HG03196 (cell line): ENCODE data around the gene RAB7A.
"Not testable (repeated sequence)": the region's sequence is repeated elsewhere in the genome, so short reads cannot be mapped to it uniquely, and the experiment has no call there.

Experiments
- ATAC-seq: cut with Tn5 transposase; IDR thresholded peaks from one replicate; pipeline ENCODE4 v1.9.1; 2021; ENCODE audit not compliant: unreplicated experiment

The RAB7A gene

GRCh38 chr3:128815318-128816064 is 89.5 kb downstream of the RAB7A start:
- ATAC-seq: no peak

- ATAC-seq: no peak
Observed at GRCh38 chr3:128818186-128818787, 92.3 kb downstream of the RAB7A start.

- no peak for ATAC-seq
Observed at GRCh38 chr3:128820252-128820839, 94.4 kb downstream of the RAB7A start.

DNA sequence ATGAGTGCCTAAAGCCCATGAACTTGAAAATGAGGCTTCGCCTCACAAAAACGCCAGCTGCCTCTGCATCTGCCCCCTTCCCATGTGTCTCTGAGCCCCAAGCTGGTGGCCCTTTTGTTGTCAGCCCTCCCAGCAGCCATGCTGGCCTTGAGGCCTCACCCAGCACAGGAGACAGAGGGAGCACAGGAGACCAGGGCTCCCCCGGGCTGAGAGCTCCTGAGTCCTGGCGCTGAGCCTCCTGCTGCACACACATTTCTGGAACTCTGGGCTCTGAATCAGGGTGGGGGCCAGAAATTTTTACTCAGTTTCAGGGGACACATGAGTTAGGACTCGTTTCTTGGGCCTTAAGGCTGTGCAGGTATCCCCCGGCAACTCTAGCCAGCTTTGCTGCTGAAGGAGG is 97.0 kb downstream of the RAB7A start:
- ATAC-seq: no peak

- ATAC-seq: no peak
Observed at GRCh38 chr3:128823631-128824030, 97.6 kb downstream of the RAB7A start.

DNA sequence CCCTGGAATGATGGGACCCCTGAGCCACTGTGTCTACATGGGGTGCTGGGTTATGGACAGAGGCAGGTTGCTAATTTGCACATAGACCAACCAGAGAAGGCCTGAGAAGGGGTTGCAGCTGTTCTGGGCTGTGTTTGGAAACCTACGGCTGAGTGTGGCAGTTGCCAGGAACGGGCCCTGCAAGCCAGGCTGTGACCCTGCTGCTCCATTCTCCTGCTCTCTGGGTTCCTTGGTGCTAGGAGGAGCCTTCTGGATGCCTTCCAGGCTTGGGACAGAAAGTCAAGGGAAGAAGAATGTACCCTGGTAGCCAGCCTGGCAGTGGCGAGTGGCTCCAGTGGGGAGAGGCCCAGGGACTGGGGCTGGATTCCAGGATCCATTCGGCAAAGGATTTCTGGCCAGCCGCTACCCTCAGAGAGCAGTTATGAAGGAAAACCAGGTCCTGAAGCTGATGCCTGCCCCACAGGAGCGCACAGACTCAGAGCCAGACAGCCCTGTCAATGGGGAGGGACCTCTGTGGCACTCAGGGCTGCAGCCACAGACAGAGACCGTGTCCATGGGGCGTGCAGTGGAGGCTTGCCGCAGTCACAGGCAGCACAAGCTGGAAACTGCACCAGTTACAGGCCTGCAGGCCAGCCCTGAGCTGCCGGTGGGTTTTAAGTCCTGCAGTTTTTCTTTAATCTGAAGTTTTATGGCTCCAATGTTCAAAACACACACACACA is 98.3 kb downstream of the RAB7A start:
- ATAC-seq: no peak

DNA sequence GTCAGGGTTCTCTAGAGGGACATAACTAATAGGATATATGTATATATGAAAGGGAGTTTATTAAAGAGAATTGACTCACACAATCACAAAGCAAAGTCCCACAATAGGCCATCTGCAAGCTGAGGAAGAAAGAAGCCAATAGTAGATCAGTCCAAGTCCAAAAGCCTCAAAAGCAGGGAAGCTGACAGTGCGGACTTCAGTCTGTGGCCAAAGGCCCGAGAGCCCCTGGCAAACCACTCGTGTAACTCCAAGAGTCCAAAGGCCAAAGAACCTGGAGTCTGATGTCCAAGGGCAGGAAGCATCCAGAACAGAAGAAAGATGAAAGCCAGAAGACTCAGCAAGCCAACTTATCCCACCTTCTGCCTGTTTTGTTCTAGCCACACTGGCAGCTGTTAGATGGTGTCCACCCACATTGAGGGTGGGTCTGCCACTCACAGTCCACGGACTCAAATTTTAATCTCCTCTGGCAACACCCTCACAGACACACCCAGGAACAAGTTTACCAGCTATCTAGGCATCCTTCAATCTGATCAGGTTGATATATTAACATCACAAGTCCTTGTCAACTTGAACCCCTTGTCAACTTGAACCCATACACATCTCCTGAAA is 99.2 kb downstream of the RAB7A start:
- no peak for ATAC-seq

- ATAC-seq: not testable (repeated sequence)
Observed at GRCh38 chr3:128829087-128829486, 103.1 kb downstream of the RAB7A start.

DNA sequence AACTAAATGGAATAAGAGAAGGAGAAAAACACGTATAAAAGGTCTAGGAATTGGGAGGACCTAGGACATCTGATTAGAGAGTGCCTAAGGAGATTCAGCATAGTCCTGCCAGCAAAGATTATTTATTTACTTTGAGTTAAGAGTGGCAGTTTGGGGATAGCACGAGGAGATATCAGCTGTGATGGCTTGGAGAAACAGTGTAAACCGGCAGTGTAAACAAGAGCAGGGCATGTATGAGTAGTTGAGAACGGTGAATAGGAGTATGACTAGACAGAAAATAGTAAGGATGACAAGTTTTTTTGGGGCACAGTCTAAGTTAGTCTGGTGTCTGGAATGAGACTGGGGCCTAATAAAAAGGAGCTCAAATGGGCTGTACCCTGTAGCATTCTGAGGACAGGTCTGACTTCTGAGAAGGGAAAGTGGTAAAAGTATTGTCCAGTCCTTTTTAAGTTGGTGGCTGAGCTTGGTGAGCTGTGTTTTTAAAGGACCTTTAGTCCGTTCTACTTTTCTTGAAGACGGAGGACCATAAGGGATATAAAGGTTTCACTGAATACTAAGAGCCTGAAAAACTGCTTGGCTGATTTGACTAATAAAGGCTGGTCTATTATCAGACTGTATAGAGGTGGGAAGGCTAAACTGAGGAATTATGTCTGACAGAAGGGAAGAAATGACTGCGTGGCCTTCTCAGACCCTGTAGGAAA is 104.1 kb downstream of the RAB7A start:
- ATAC-seq: not testable (repeated sequence)

GRCh38 chr3:128830762-128831161 is 104.8 kb downstream of the RAB7A start:
- not testable (repeated sequence) for ATAC-seq

DNA sequence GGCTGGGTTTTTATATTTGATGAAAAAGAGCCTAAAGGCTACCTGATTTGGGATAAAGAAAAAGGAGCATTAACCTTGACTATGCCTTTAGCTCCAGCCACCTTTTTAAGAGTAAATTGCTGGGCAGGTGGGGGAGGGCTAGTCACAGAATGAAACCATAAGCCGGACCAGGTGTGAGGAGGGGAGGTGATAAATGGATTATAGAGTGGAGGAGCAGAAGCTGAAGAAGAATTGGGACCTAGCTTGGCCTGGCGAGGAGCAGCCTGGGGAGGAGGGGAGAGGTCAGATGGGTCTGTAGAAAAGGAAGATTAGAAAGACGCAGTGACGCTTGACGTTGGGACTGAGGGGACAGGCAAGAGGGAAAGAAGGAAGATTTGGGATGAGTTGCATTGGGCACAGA is 107.0 kb downstream of the RAB7A start:
- ATAC-seq: not testable (repeated sequence)

- no peak for ATAC-seq
Observed at GRCh38 chr3:128835096-128835495, 109.1 kb downstream of the RAB7A start.

DNA sequence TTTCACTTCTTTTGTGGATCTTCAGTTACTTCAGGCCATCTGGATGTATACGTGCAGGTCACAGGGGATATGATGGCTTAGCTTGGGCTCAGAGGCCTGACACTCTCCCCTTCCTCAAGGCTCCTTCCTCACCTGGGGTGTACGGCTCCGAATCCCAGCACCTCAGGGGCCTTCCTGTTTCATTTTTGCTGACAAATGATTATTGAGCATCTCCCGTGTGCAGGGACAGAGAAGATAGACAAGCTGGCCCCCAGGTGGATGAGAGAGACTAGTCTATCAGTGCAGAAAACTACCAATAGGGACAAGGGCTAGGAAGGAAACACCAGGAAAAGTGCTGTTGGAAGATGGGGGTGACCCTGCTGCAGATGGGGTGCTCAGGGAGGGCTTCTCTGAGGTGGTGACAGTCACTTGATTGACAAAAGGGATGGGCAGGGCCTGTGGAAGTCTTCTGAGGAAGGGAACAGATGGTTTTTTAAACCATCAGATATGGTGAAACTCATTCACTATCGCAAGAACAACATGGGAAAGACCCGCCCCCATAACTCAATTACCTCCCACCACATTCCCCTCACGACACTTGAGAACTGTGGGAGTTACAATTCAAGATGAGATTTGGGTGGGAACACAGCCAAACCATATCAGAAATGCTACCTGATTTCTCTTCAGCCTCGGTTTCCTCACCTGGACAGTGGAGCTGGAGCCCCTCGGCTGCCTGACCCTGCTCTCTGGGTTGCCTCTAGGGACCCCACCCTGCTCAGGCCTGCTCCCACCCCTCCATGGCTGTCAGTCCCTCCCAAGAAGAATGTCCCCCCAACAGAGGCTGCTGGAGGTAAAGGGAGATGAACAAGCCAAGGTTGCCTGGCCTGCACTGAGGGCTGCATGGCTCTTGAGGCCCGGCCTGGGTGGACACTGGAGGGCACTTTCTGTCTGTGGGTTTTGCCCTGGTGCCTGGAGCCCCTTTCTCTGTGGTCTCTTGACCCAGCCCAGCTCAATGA is 116.2 kb downstream of the RAB7A start:
- ATAC-seq: no peak

- ATAC-seq: no peak
Observed at GRCh38 chr3:128844502-128844901, 118.5 kb downstream of the RAB7A start.

GRCh38 chr3:128845119-128845777 is 119.3 kb downstream of the RAB7A start:
- no peak for ATAC-seq

- no peak for ATAC-seq
Observed at GRCh38 chr3:128845778-128846485, 119.9 kb downstream of the RAB7A start.

GRCh38 chr3:128846486-128846891 is 120.5 kb downstream of the RAB7A start:
- ATAC-seq: no peak

- no peak for ATAC-seq
Observed at GRCh38 chr3:128847666-128848370, 121.8 kb downstream of the RAB7A start.
